OCI-LY3 (cell line): Measurements from ENCODE around the gene VPS13A.

Experiments used
- H2AFZ ChIP-seq: fragments of 200-600, 300-600 bp; shearing (Covaris generic); 2 replicates; pipeline ENCODE4 v1.6.0; 2014; ENCODE audit warnings: antibody characterized with exemption, low read depth, low read length
- H3K27ac ChIP-seq: fragments of 200-600, 300-600 bp; sonication (generic); 2 replicates; pipeline ENCODE4 v1.5.1; 2014; ENCODE audit warnings: mild to moderate bottlenecking, low read length, moderate library complexity, mixed read lengths
- H3K27me3 ChIP-seq: fragments of 200-600, 300-600 bp; sonication (generic); 2 replicates; pipeline ENCODE4 v1.6.1; 2014; ENCODE audit warnings: low read depth, low read length, mixed read lengths
- H3K36me3 ChIP-seq: fragments of 200-600, 300-600 bp; sonication (generic); replicated peaks from 2 replicates; pipeline ENCODE3; 2014; ENCODE audit warnings: low read depth, low read length, mixed read lengths
- H3K4me1 ChIP-seq: fragments of 300-600, 200-600 bp; sonication (generic); 2 replicates; pipeline ENCODE4 v1.6.1; 2014; ENCODE audit warnings: low read length, mixed read lengths
- H3K4me2 ChIP-seq: fragments of 200-600, 300-600 bp; sonication (generic); 2 replicates; pipeline ENCODE4 v1.6.1; 2014; ENCODE audit warnings: low read length, mixed read lengths
- H3K4me3 ChIP-seq: fragments of 300-600, 200-600 bp; sonication (generic); 2 replicates; pipeline ENCODE4 v1.5.1; 2014; ENCODE audit warnings: antibody characterized with exemption, mild to moderate bottlenecking, low read length, moderate library complexity
- H3K79me2 ChIP-seq: fragments of 300-600, 200-600 bp; shearing (Covaris generic); 2 replicates; pipeline ENCODE4 v1.6.1; 2014; ENCODE audit warnings: mild to moderate bottlenecking, low read length, mixed read lengths
- H3K9ac ChIP-seq: fragments of 300-600, 200-600 bp; shearing (Covaris generic); 2 replicates; pipeline ENCODE4 v1.6.0; 2014; ENCODE audit warnings: mild to moderate bottlenecking, low read length, moderate library complexity
- H3K9me3 ChIP-seq: fragments of 200-600, 300-600 bp; shearing (Covaris generic); 2 replicates; pipeline ENCODE4 v1.6.1; 2014; ENCODE audit warnings: low read length, mixed read lengths; ENCODE audit not compliant: insufficient read depth
- H4K20me1 ChIP-seq: fragments of 200-600, 300-600 bp; sonication (generic); 2 replicates; pipeline ENCODE4 v1.6.1; 2016; ENCODE audit warnings: low read length, mixed read lengths; ENCODE audit not compliant: insufficient read depth
- CTCF ChIP-seq: fragments of 200-600, 300-600 bp; sonication (generic); IDR thresholded peaks from 2 replicates; pipeline ENCODE4 v1.5.1; 2014; ENCODE audit warnings: antibody characterized with exemption, low read length, low read depth
- EZH2phosphoT487 ChIP-seq: fragments of 200-600 bp; shearing (Covaris generic); IDR thresholded peaks from 2 replicates; pipeline ENCODE4 v1.6.1; 2018; ENCODE audit warnings: antibody characterized with exemption, mixed run types, low read depth

VPS13A gene

GRCh38 chr9:77224746-77225312 is 47.5 kb downstream of the VPS13A start:
- H3K9me3 ChIP-seq, result no peaks in the 10 kb centered on the region
- peaks cover 25% of the 10 kb centered on the region for H3K36me3 ChIP-seq
- H3K79me2 ChIP-seq, result no peaks in the 10 kb centered on the region
- no peak overlapping the region for H3K27ac ChIP-seq
- H3K4me1 ChIP-seq, result no peaks in the 10 kb centered on the region
- no peaks in the 10 kb centered on the region; the same call in 1 of the 2 replicates for H4K20me1 ChIP-seq
- TF ChIP-seq EZH2phosphoT487, result no peak
- no peak for TF ChIP-seq CTCF
- H2AFZ ChIP-seq, result no peak overlapping the region
- H3K9ac ChIP-seq, result no peak overlapping the region
- no peaks in the 10 kb centered on the region for H3K27me3 ChIP-seq
- H3K4me3 ChIP-seq, result no peak overlapping the region
- H3K4me2 ChIP-seq, result no peak overlapping the region

- no peaks in the 10 kb centered on the region for H3K27me3 ChIP-seq
- H3K36me3 ChIP-seq, result peaks cover 20% of the 10 kb centered on the region
- H3K9ac ChIP-seq, result no peak overlapping the region
- no peaks in the 10 kb centered on the region for H3K9me3 ChIP-seq
- H4K20me1 ChIP-seq, result no peaks in the 10 kb centered on the region
- no peak overlapping the region for H2AFZ ChIP-seq
- no peak overlapping the region for H3K27ac ChIP-seq
- no peaks in the 10 kb centered on the region for H3K79me2 ChIP-seq
- H3K4me1 ChIP-seq, result no peaks in the 10 kb centered on the region
- H3K4me3 ChIP-seq, result no peak overlapping the region
- no peak overlapping the region for H3K4me2 ChIP-seq
- no peak for TF ChIP-seq CTCF
These were observed 59.4 kb downstream of the VPS13A start for GRCh38 chr9:77236693-77237092.

- Histone ChIP-seq H3K4me3 (no peak overlapping the region), H3K4me1 (no peaks in the 10 kb centered on the region), H3K4me2 (no peak overlapping the region), H3K9me3 (no peaks in the 10 kb centered on the region), H2AFZ (no peak overlapping the region), H3K9ac (no peak overlapping the region), H4K20me1 (no peaks in the 10 kb centered on the region), H3K36me3 (peaks cover 11% of the 10 kb centered on the region), H3K27me3 (no peaks in the 10 kb centered on the region), H3K79me2 (no peaks in the 10 kb centered on the region), H3K27ac (no peak overlapping the region)
- TF ChIP-seq EZH2phosphoT487 (no peak), CTCF (no peak)
These were observed 60.6 kb downstream of the VPS13A start for GRCh38 chr9:77237896-77238295.

GRCh38 chr9:77251050-77251449 is 73.7 kb downstream of the VPS13A start:
- H3K4me3 ChIP-seq, result no peak overlapping the region
- no peaks in the 10 kb centered on the region for H3K79me2 ChIP-seq

More at GRCh38 chr9:77251050-77251449, 73.7 kb downstream of the VPS13A start:
- H3K36me3 ChIP-seq, result no peaks in the 10 kb centered on the region
- H3K4me1 ChIP-seq, result no peaks in the 10 kb centered on the region
- H4K20me1 ChIP-seq, result no peaks in the 10 kb centered on the region
- H3K27ac ChIP-seq, result no peak overlapping the region
- H3K4me2 ChIP-seq, result no peak overlapping the region
- H3K27me3 ChIP-seq, result no peaks in the 10 kb centered on the region
- H2AFZ ChIP-seq, result no peak overlapping the region
- no peaks in the 10 kb centered on the region for H3K9me3 ChIP-seq
- H3K9ac ChIP-seq, result no peak overlapping the region
- no peak for TF ChIP-seq CTCF
